Liver (tissue), 9 donors: ENCODE data around the gene KCNMA1. TPM values are rescaled to one million over a fixed set of nuclear protein-coding genes. Genes with fewer than 3 reads are reported as not detected.

Experiments
- DNase-seq: peaks from one replicate; pipeline ENCODE4 v3.0.0-alpha.2; 2017; ENCODE audit warnings: low spot score
- H3K27ac ChIP-seq, 2 donors: one replicate each; pipeline ENCODE4 v1.7.0; 2013; ENCODE audit warnings: inconsistent platforms in 2 of 2, low read length in 2 of 2, control low read depth in 1 of 2, low read depth in 1 of 2, mild to moderate bottlenecking in 1 of 2
- H3K27me3 ChIP-seq, 4 donors: one replicate each; pipeline versions ENCODE4 v1.6.1 to v1.7.0; 2013; ENCODE audit warnings: low read length in 3 of 4, inconsistent platforms in 1 of 4, mild to moderate bottlenecking in 1 of 4, moderate library complexity in 1 of 4; ENCODE audit not compliant: control insufficient read depth in 4 of 4, insufficient read depth in 4 of 4
- H3K36me3 ChIP-seq, 4 donors: one replicate each; pipeline versions ENCODE4 v1.6.1 to v1.7.0; 2013; ENCODE audit warnings: low read length in 3 of 4, mild to moderate bottlenecking in 3 of 4, low read depth in 1 of 4, moderate library complexity in 1 of 4; ENCODE audit not compliant: control insufficient read depth in 4 of 4, insufficient read depth in 3 of 4
- H3K4me1 ChIP-seq, 4 donors: one replicate each; pipeline versions ENCODE4 v1.6.1 to v1.7.0; 2013; ENCODE audit warnings: low read length in 3 of 4, mild to moderate bottlenecking in 3 of 4, moderate library complexity in 1 of 4; ENCODE audit not compliant: control insufficient read depth in 4 of 4, insufficient read depth in 4 of 4
- H3K4me3 ChIP-seq, 3 donors: one replicate each; pipeline versions ENCODE4 v1.6.1 to v1.7.0; 2013; ENCODE audit warnings: low read length in 3 of 3, control low read depth in 1 of 3, low read depth in 1 of 3, mild to moderate bottlenecking in 1 of 3
- H3K9ac ChIP-seq, 2 donors: one replicate each; pipeline ENCODE4 v1.7.0; 2013; ENCODE audit warnings: low read length in 2 of 2, mild to moderate bottlenecking in 2 of 2, moderate library complexity in 2 of 2, control low read depth in 1 of 2, low read depth in 1 of 2
- H3K9me3 ChIP-seq, 4 donors: one replicate each; pipeline versions ENCODE4 v1.6.1 to v1.7.0; 2013; ENCODE audit warnings: low read length in 3 of 4; ENCODE audit not compliant: control insufficient read depth in 4 of 4
- ATF3 ChIP-seq: IDR thresholded peaks from 2 replicates; pipeline ENCODE4 v1.6.1; 2016; ENCODE audit warnings: antibody characterized with exemption
- CTCF ChIP-seq: fragments of 150-350 bp; IDR thresholded peaks from 2 replicates; pipeline ENCODE4 v1.5.1; 2017; ENCODE audit warnings: improper control_type of control experiment, low read depth, low read length; ENCODE audit not compliant: missing input control
- EGR1 ChIP-seq, 2 donors: IDR thresholded peaks; 2 replicates each; pipeline ENCODE4 v1.6.1; 2016 to 2018; ENCODE audit warnings: antibody characterized with exemption in 2 of 2, low read depth in 2 of 2
- FOXA1 ChIP-seq: IDR thresholded peaks from 2 replicates; pipeline ENCODE4 v1.6.1; 2016; ENCODE audit warnings: antibody characterized with exemption
- FOXA2 ChIP-seq: IDR thresholded peaks from 2 replicates; pipeline ENCODE4 v1.6.1; 2016; ENCODE audit warnings: antibody characterized with exemption
- GABPA ChIP-seq, 2 donors: IDR thresholded peaks in 1 of 2; conservative IDR thresholded peaks in 1 of 2; 2 replicates each; pipeline ENCODE4 v1.6.1; 2016; ENCODE audit warnings: antibody characterized with exemption in 2 of 2, mild to moderate bottlenecking in 1 of 2, moderate library complexity in 1 of 2
- HNF4A ChIP-seq, 2 donors: conservative IDR thresholded peaks; 2 replicates each; pipeline ENCODE4 v1.6.1; 2016; ENCODE audit warnings: antibody characterized with exemption in 2 of 2, mild to moderate bottlenecking in 2 of 2
- JUND ChIP-seq, 2 donors: IDR thresholded peaks; 2 replicates each; pipeline ENCODE4 v1.6.1; 2016; ENCODE audit warnings: antibody characterized with exemption in 2 of 2
- MAX ChIP-seq: IDR thresholded peaks from 2 replicates; pipeline ENCODE4 v1.6.1; 2016; ENCODE audit warnings: antibody characterized with exemption
- NR2F2 ChIP-seq: IDR thresholded peaks from 2 replicates; pipeline ENCODE4 v1.6.1; 2016; ENCODE audit warnings: antibody characterized with exemption
- RAD21 ChIP-seq, 2 donors: IDR thresholded peaks; 2 replicates each; pipeline ENCODE4 v1.6.1; 2016; ENCODE audit warnings: antibody characterized with exemption in 2 of 2, mild to moderate bottlenecking in 2 of 2
- REST ChIP-seq: IDR thresholded peaks from 2 replicates; pipeline ENCODE4 v1.6.1; 2016; ENCODE audit warnings: antibody characterized with exemption, mild to moderate bottlenecking
- RXRA ChIP-seq, 2 donors: IDR thresholded peaks; 2 replicates each; pipeline ENCODE4 v1.6.1; 2017 to 2018; ENCODE audit warnings: antibody characterized with exemption in 2 of 2, mild to moderate bottlenecking in 1 of 2
- SP1 ChIP-seq: IDR thresholded peaks from 2 replicates; pipeline ENCODE4 v1.6.1; 2018; ENCODE audit warnings: antibody characterized with exemption, mild to moderate bottlenecking
- TAF1 ChIP-seq: conservative IDR thresholded peaks from 2 replicates; pipeline ENCODE4 v1.6.1; 2016; ENCODE audit warnings: antibody characterized with exemption, mild to moderate bottlenecking
- YY1 ChIP-seq: IDR thresholded peaks from 2 replicates; pipeline ENCODE4 v1.6.1; 2016; ENCODE audit warnings: antibody characterized with exemption, mild to moderate bottlenecking
- WGBS: extraction: QIAGEN DNeasy Blood & Tissue Kit; methylation state at CpG from one replicate; pipeline ENCODE4 v1.1.7; 2013; 5-methylcytosine and 5-hydroxymethylcytosine counted together
- polyA plus RNA-seq, 2 donors: library from polyadenylated mRNA; stranded (reverse) in 1 of 2; unstranded in 1 of 2; fragments of 200-250 nt in 1 of 2; fragments of >200 nt in 1 of 2; fragmentation: Nextera tagmentation in 1 of 2; extraction: Ambion mirVana in 1 of 2; gene quantifications; one replicate each; pipeline versions ENCODE4 v1.2.1 to v1.2.3, GENCODE V29; 2013 to 2015
- total RNA-seq, 2 donors: library from RNA; depleted of rRNA; stranded (reverse); fragments of >200 nt; gene quantifications; one replicate each; pipeline ENCODE4 v1.2.3, GENCODE V29; 2014
- donor health status: healthy.
- donor health status: healthy.
- donor health status: healthy.
- donor health status: healthy.
- donor health status: healthy.

The KCNMA1 gene
- total and polyA plus RNA-seq, 4 donors: 2.5 to 9.7 (median 4.7) TPM

GRCh38 chr10:77279207-77279606, 358.4 kb downstream of the KCNMA1 start:
- no peaks in the 10 kb centered on the region for H3K36me3 ChIP-seq

GRCh38 chr10:77274046-77274795, 363.4 kb downstream of the KCNMA1 start:
- Histone ChIP-seq H3K4me3 (no peak overlapping the region), H3K9ac (no peak overlapping the region), H3K4me1 (peaks cover 3 to 7% (median 7%) of the 10 kb centered on the region in 4 donors), H3K27ac (no peak overlapping the region), H3K27me3 (no peaks in the 10 kb centered on the region), H3K36me3 (no peaks in the 10 kb centered on the region), H3K9me3 (no peaks in the 10 kb centered on the region)
- no peak for DNase-seq
- TF ChIP-seq RAD21 (IDR thresholded peaks at IDR 0.05): no peak
- no peak for TF ChIP-seq RXRA (IDR thresholded peaks at IDR 0.05)
- TF ChIP-seq CTCF: no peak
- TF ChIP-seq GABPA (IDR thresholded peaks at IDR 0.05 in 1 of 2, conservative IDR thresholded peaks at IDR 0.05 in 1 of 2): no peak
- TF ChIP-seq FOXA2: no peak
- WGBS: 79% methylated on average over 5 of the region's 5 CpGs

More at GRCh38 chr10:77279207-77279606, 358.4 kb downstream of the KCNMA1 start:
- Histone ChIP-seq H3K4me3 (no peak overlapping the region), H3K9ac (no peak overlapping the region), H3K9me3 (no peaks in the 10 kb centered on the region), H3K27me3 (no peaks in the 10 kb centered on the region), H3K27ac (no peak overlapping the region), H3K4me1 (no peaks in the 10 kb centered on the region)
- peak; percentile 28 to 30 for TF ChIP-seq HNF4A (conservative IDR thresholded peaks at IDR 0.05)
- no peak for TF ChIP-seq SP1
- TF ChIP-seq FOXA2: no peak
- 62% methylated on average over 4 of the region's 4 CpGs for WGBS
- DNase-seq: no peak

- no peaks in the 10 kb centered on the region for H3K27me3 ChIP-seq
- H3K9ac ChIP-seq: no peak overlapping the region
- H3K27ac ChIP-seq: no peak overlapping the region
- no peak overlapping the region for H3K4me3 ChIP-seq
- no peaks in the 10 kb centered on the region for H3K36me3 ChIP-seq
- H3K4me1 ChIP-seq: peaks cover 5 to 28% (median 12%) of the 10 kb centered on the region in 4 donors
- DNase-seq: no peak
- no peaks in the 10 kb centered on the region for H3K9me3 ChIP-seq
- TF ChIP-seq GABPA (IDR thresholded peaks at IDR 0.05 in 1 of 2, conservative IDR thresholded peaks at IDR 0.05 in 1 of 2) (no peak), JUND (IDR thresholded peaks at IDR 0.05) (no peak), RXRA (IDR thresholded peaks at IDR 0.05) (peak; percentile 35 to 36), RAD21 (IDR thresholded peaks at IDR 0.05) (peak; percentile 18 to 56), YY1 (peak; percentile 37), MAX (no peak), NR2F2 (no peak), FOXA1 (no peak), REST (no peak), CTCF (no peak), HNF4A (conservative IDR thresholded peaks at IDR 0.05) (peak; percentile 71 to 77), TAF1 (no peak), SP1 (peak; percentile 29), EGR1 (IDR thresholded peaks at IDR 0.05; ENCODE audit: low read depth in 2 of 2) (no peak), ATF3 (no peak)
Measured at GRCh38 chr10:77269163-77269562, 368.4 kb downstream of the KCNMA1 start.
